Liver (tissue), 3 donors: ENCODE data around the gene SLC25A45.
A peak's percentile ranks its signal among the peaks of the same experiment; 100 is the strongest.

Experiments used
- ATF3 ChIP-seq: IDR thresholded peaks from 2 replicates; pipeline ENCODE4 v1.6.1; 2016; ENCODE audit warnings: antibody characterized with exemption
- CTCF ChIP-seq: fragments of 150-350 bp; IDR thresholded peaks from 2 replicates; pipeline ENCODE4 v1.5.1; 2017; ENCODE audit warnings: improper control_type of control experiment, low read depth, low read length; ENCODE audit not compliant: missing input control
- EGR1 ChIP-seq, 2 donors: IDR thresholded peaks; 2 replicates each; pipeline ENCODE4 v1.6.1; 2016 to 2018; ENCODE audit warnings: antibody characterized with exemption in 2 of 2, low read depth in 2 of 2
- GABPA ChIP-seq, 2 donors: IDR thresholded peaks in 1 of 2; conservative IDR thresholded peaks in 1 of 2; 2 replicates each; pipeline ENCODE4 v1.6.1; 2016; ENCODE audit warnings: antibody characterized with exemption in 2 of 2, mild to moderate bottlenecking in 1 of 2, moderate library complexity in 1 of 2
- JUND ChIP-seq, 2 donors: IDR thresholded peaks; 2 replicates each; pipeline ENCODE4 v1.6.1; 2016; ENCODE audit warnings: antibody characterized with exemption in 2 of 2
- MAX ChIP-seq: IDR thresholded peaks from 2 replicates; pipeline ENCODE4 v1.6.1; 2016; ENCODE audit warnings: antibody characterized with exemption
- NR2F2 ChIP-seq: IDR thresholded peaks from 2 replicates; pipeline ENCODE4 v1.6.1; 2016; ENCODE audit warnings: antibody characterized with exemption
- RAD21 ChIP-seq, 2 donors: IDR thresholded peaks; 2 replicates each; pipeline ENCODE4 v1.6.1; 2016; ENCODE audit warnings: antibody characterized with exemption in 2 of 2, mild to moderate bottlenecking in 2 of 2
- REST ChIP-seq: IDR thresholded peaks from 2 replicates; pipeline ENCODE4 v1.6.1; 2016; ENCODE audit warnings: antibody characterized with exemption, mild to moderate bottlenecking
- RXRA ChIP-seq, 2 donors: IDR thresholded peaks; 2 replicates each; pipeline ENCODE4 v1.6.1; 2017 to 2018; ENCODE audit warnings: antibody characterized with exemption in 2 of 2, mild to moderate bottlenecking in 1 of 2
- SP1 ChIP-seq: IDR thresholded peaks from 2 replicates; pipeline ENCODE4 v1.6.1; 2018; ENCODE audit warnings: antibody characterized with exemption, mild to moderate bottlenecking
- TAF1 ChIP-seq: conservative IDR thresholded peaks from 2 replicates; pipeline ENCODE4 v1.6.1; 2016; ENCODE audit warnings: antibody characterized with exemption, mild to moderate bottlenecking
- YY1 ChIP-seq: IDR thresholded peaks from 2 replicates; pipeline ENCODE4 v1.6.1; 2016; ENCODE audit warnings: antibody characterized with exemption, mild to moderate bottlenecking
- ZBTB33 ChIP-seq: IDR thresholded peaks from 2 replicates; pipeline ENCODE4 v1.6.1; 2016; ENCODE audit warnings: antibody characterized with exemption
- donor health status: healthy.
- donor health status: healthy.

GRCh38 chr11:65422633-65423515, 40.4 kb upstream of the SLC25A45 start, which contains the start of gene NEAT1:
- TF ChIP-seq CTCF (no peak), ZBTB33 (peak; percentile 83), GABPA (IDR thresholded peaks at IDR 0.05 in 1 of 2, conservative IDR thresholded peaks at IDR 0.05 in 1 of 2) (peak in 1 of 2 donors; percentile 45), ATF3 (peak; percentile 65), TAF1 (peak; percentile 100), REST (peak; percentile 95), RAD21 (IDR thresholded peaks at IDR 0.05) (peak; percentile 44 to 55), EGR1 (IDR thresholded peaks at IDR 0.05; ENCODE audit: low read depth in 2 of 2) (peak in 1 of 2 donors; percentile 92), JUND (IDR thresholded peaks at IDR 0.05) (peak; percentile 41 to 56), SP1 (peak; percentile 79), MAX (peak; percentile 74), YY1 (peak; percentile 61), RXRA (IDR thresholded peaks at IDR 0.05) (peak; percentile 89 to 94), NR2F2 (peak; percentile 88)
